ES-I3 (cell line): Measurements from ENCODE around the gene DNAJC19.
"Not testable (repeated sequence)": the region's sequence is repeated elsewhere in the genome, so short reads cannot be mapped to it uniquely, and the experiment has no call there.

ENCODE experiments used
- H3K36me3 ChIP-seq: 2 replicates; pipeline ENCODE4 v1.6.1; 2013; ENCODE audit warnings: mild to moderate bottlenecking, low read length, control low read depth, moderate library complexity; ENCODE audit not compliant: insufficient read depth
- H3K4me1 ChIP-seq: 2 replicates; pipeline ENCODE4 v1.6.1; 2013; ENCODE audit warnings: mild to moderate bottlenecking, control low read depth, low read length; ENCODE audit not compliant: insufficient read depth
- H3K9ac ChIP-seq: 2 replicates; pipeline ENCODE4 v1.6.1; 2013; ENCODE audit warnings: low read depth, mild to moderate bottlenecking, low read length, moderate library complexity
- H3K9me3 ChIP-seq: 2 replicates; pipeline ENCODE4 v1.6.1; 2013; ENCODE audit warnings: mild to moderate bottlenecking, low read length, moderate library complexity; ENCODE audit not compliant: control insufficient read depth, insufficient read depth

The DNAJC19 gene

DNA sequence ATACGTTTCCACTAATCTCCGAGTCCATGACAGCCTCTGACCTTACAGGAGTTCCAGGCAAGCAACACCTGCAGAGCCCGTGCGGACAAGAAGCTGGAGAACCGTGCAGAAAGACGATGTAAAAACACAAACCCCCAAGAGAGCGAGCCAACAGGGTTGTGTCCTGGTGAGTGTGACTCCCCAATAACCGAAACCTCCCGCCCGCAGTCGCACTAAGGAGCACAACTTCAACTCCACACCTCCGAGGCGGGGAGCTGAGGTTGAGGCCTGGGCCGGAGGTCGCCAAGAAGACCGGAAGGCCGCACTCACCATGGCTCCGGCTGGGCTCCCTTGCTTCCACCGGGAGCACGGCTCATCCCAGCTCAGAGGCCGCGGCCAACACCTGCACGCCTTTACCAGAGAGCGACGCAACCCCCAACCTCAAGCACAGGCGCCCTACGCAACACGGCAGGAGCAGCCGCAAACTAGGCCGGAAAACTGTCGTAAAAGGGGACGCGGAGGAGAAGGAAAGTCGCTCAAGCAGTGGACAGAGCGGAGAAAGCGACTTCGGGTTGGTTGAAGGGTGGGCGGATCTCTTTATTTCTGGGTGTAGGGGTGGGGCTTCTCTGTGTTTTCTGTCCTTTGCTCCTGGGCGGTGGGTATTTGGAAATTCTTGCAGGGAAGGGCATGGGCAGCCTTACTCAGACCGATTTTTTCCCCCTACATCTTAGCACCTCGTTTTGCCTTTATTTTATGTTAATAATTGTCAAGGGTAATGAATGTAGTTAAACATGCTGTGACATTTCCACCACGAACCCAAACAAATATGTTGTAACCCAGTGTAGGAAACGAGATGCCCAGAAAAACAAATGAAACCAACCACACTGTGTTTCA is at the start of gene DNAJC19:
DNAJC19 (minus strand) TSS at position 446 of the 873 bp plus-strand sequence; CDS start at position 312, 134 bp downstream.
- peak within 1 kb of the TSS; percentile 94 for H3K9ac ChIP-seq
- H3K36me3 ChIP-seq, result peaks cover 4% of the 10 kb centered on the region; the same call in 1 of the 2 replicates
- H3K4me1 ChIP-seq, result no peaks in the 10 kb centered on the region; the same call in 1 of the 2 replicates
- H3K9me3 ChIP-seq, result no peaks in the 10 kb centered on the region

DNA sequence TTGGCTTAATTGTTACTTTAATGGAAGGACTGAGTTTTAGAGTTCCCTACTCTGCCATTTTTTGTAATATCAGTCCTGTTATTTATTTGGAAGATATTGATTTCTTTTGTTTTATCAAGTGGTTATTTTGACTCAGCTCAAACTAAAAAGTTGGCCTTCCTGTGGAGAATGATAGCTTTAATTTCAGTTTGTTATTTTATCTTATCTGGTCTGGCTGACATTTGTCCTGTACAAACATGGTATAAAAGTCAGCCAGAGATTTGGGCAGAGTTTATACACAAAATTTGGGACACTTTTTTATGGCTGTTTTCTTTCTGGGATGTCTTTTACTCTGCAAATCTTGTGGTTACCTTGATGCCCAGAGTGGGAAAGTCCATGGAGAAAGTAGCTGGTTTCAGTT is 41.4 kb upstream of the DNAJC19 start:
- H3K9me3 ChIP-seq, result no peaks in the 10 kb centered on the region
- no peaks in the 10 kb centered on the region for H3K4me1 ChIP-seq
- no peak overlapping the region for H3K9ac ChIP-seq
- H3K36me3 ChIP-seq, result no peaks in the 10 kb centered on the region

DNA sequence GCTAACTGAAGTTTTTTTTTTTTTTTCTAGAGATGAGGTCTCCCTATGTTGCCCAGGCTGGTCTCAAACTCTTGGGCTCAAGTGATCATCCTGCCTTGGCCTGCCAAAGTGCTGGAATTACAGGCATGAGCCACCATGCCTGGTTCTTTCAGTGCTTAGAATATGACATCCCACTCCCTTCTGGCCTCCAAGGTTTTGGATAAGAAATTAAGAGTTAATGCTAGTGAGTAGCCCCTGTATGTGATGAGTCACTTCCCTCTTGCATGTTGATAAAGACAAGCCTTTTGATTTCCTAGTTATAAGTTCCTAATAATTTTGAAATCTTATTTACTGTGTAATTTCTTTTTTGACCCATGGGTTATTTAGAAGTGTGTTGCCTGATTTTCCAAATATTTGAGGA is 35.7 kb upstream of the DNAJC19 start:
- Histone ChIP-seq H3K36me3 (no peaks in the 10 kb centered on the region), H3K9me3 (no peaks in the 10 kb centered on the region; the same call in 1 of the 2 replicates), H3K4me1 (no peaks in the 10 kb centered on the region), H3K9ac (no peak overlapping the region)

DNA sequence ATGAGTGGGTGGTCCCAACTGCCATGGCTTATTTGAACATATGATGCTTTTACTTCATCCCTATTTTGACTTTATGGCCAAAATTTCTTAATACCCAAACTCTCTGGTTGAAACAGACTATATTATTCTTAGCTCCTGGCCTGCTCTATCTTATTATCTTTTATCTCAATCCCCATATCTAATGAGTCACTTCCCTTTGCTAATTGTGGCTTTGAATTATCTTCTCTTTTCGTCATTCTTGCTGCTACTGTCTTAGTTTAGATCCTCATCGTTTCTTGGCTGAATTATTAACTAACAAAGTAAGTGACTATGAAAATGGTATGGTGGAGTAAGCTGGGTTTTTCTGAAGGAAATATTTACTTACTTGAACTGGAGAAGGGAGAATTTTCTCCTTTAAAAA is 28.2 kb upstream of the DNAJC19 start:
- no peaks in the 10 kb centered on the region for H3K36me3 ChIP-seq
- no peaks in the 10 kb centered on the region for H3K4me1 ChIP-seq
- H3K9me3 ChIP-seq, result no peaks in the 10 kb centered on the region
- H3K9ac ChIP-seq, result no peak overlapping the region

DNA sequence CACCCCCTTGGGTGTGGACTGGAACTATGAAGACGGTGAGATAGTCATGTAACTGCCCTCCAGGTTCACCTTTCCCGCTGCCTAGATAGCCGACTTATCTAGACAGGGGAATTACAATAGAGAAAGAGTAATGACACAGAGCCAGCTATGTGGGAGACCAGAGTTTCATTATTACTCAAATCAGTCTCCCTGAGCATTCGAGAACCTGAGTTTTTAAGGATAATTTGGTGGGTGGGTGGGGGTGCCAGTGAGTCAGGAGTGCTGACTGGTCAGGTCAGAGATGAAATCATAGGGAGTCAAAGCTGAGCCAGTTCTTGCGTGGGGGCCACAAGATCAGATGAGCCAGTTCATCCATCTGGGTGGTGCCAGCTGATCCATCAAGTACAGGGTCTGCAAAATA is 19.7 kb upstream of the DNAJC19 start:
- Histone ChIP-seq H3K9me3 (no peaks in the 10 kb centered on the region), H3K4me1 (no peaks in the 10 kb centered on the region), H3K9ac (no peak overlapping the region), H3K36me3 (no peaks in the 10 kb centered on the region)

DNA sequence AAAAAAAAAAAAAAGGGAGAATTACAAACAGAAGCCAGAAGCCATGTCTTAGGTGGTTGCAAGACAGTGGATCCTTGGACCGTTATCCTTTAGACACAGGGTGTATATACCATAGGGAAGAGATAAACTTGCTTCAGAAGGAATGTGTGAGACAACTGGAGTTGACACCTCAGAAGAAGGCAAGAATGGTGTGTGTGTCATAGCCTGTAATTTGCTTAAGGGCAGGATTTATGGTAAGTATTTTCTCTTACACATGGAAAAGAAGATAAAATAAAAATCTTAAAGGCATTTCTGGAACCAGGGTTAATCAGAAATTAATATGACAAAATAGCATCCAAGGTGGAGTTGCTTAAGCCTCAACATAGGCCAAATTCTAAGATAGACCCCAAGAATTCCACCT is 19.3 kb upstream of the DNAJC19 start:
- Histone ChIP-seq H3K9me3 (no peaks in the 10 kb centered on the region), H3K9ac (no peak overlapping the region), H3K36me3 (no peaks in the 10 kb centered on the region), H3K4me1 (no peaks in the 10 kb centered on the region)

DNA sequence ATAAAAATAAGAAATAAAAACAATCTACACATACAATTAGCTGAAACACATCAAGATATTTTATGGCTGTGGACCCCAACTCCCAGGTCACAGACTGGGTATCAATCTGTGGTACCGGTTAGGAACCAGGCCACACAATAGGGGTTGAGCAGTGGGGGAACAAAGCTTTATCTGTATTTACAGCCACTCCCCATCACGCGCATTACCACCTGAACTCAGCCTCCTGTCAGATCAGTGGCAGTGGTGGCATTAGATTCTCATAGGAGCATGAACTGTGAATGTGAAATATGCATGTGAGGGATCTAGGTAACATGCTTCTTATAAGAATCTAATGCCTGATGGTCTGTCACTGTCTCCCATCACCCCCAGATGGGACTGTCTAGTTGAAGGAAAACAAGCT is 17.7 kb upstream of the DNAJC19 start:
- Histone ChIP-seq H3K9ac (no peak overlapping the region), H3K4me1 (no peaks in the 10 kb centered on the region)

DNA sequence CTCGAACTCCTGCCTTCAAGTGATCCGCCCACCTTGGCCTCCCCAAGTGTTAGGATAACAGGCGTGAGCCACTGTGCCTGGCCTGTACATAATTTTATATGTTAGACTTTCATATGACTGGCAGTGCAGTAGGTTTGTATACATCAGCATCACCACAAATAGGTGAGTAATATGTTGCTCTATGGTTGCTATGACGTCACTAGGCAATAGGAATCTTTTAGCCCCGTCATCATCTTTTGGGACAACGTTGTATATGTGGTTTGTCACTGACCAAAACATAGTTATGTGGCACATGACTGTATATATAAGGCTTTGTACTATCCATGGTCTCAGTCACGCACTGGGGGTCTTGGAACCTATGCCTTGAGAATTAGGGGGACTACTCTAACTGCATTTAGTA is 17.0 kb upstream of the DNAJC19 start:
- Histone ChIP-seq H3K4me1 (no peaks in the 10 kb centered on the region), H3K36me3 (no peaks in the 10 kb centered on the region), H3K9ac (no peak overlapping the region), H3K9me3 (no peaks in the 10 kb centered on the region)

More for the DNA sequence above, 17.7 kb upstream of the DNAJC19 start:
- Histone ChIP-seq H3K9me3 (no peaks in the 10 kb centered on the region), H3K36me3 (no peaks in the 10 kb centered on the region)

DNA sequence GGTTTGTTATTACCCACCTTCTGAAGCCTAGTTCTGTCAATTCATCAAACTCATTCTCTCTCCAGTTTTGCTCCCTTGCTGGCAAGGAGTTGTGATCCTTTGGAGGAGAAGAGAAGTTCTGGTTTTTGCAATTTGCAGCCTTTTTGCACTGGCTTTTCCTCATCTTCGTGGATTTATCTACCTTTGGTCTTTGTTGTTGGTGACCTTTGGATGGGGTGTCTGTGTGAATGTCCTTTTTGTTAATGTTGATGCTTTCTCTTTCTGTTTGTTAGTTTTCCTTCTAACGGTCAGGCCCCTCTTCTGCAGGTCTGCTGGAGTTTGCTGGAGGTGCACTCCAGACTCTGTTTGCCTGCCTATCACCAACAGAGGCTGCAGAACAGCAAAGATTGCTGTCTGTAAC is 13.9 kb upstream of the DNAJC19 start:
- not testable (repeated sequence) for H3K4me1 ChIP-seq, H3K36me3 ChIP-seq, H3K9ac ChIP-seq, H3K9me3 ChIP-seq

DNA sequence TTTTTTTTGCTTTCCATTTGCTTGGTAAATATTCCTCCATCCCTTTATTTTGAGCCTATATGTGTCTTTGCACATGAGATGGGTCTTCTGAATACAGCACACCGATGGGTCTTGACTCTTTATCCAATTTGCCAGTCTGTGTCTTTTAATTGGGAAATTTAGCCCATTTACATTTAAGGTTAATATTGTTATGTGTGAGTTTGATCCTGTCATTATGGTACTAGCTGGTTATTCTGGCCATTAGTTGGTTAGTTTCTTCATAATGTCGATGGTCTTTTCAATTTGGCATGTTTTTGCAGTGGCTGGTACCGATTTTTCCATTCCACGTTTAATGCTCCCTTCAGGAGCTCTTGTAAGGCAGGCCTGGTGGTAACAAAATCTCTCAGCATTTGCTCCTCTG is 12.8 kb upstream of the DNAJC19 start:
- not testable (repeated sequence) for H3K9ac ChIP-seq, H3K4me1 ChIP-seq, H3K9me3 ChIP-seq, H3K36me3 ChIP-seq

DNA sequence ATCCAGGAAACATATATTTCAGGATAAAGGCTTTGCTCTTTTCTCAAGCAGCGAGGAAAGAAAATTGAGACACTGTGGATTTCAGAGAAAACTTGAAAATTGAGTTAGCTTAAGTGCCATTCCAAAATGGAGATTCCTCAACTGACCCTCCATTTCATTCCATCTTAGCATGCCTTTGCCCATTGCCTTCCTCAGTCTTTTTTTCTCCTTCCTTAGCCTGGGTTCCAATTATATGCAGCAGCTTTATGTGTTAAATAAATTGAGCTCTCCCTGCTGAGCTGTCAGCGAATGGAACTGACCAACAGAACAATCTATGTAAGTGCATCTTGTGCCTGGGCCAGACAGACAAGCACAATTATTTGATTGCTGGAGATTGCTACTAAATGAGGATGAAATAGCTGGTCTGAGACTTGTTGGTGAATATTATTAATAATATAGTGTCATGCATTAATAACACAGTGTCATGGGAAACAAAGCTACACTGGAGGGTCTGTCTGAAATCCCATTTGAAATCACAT is 6.9 kb upstream of the DNAJC19 start:
- no peaks in the 10 kb centered on the region for H3K4me1 ChIP-seq
- no peak overlapping the region for H3K9ac ChIP-seq
- no peaks in the 10 kb centered on the region for H3K36me3 ChIP-seq
- no peaks in the 10 kb centered on the region for H3K9me3 ChIP-seq

DNA sequence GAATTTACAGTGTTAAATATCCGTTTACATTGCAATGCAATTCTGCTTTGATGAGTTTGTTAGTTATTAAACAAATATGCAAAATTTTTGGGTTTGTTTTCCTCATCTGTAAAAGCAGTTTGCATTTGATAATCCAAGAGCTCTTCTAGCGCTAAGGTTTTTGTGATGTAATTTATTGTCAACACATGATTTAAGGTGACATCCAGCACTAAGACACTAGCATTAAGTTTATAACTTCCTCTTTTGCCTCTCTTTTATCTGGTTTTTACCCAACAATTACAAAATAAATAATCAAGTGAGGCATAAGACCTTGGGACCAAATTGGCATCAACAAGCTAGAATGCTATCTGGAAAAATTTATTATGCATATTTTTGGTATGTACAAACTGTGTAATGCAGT is 969 bp upstream of the DNAJC19 start:
- no peak overlapping the region for H3K9ac ChIP-seq
- H3K36me3 ChIP-seq, result peaks cover 4% of the 10 kb centered on the region; the same call in 1 of the 2 replicates
- no peaks in the 10 kb centered on the region for H3K9me3 ChIP-seq
- no peaks in the 10 kb centered on the region; the same call in 1 of the 2 replicates for H3K4me1 ChIP-seq

DNA sequence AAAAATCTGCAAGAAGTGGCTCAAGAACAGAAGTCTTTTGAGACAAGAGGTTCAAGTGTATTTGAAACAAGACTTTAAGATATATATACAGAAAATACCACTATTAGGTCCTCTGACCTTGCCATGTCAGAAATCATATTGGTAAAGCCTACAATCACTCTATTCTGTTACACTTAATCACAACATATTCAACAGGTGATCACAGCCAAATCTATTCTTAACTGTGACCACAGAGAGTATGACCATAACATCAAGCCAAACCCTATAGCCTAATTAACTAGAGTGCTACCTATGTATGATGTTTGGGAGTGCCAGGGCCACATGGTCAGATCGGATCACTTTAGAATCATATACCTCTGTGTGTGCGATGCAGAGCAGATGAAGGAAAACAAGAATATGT is 2.2 kb downstream of the DNAJC19 start:
- no peak overlapping the region for H3K9ac ChIP-seq
- no peaks in the 10 kb centered on the region for H3K9me3 ChIP-seq
- H3K36me3 ChIP-seq, result peaks cover 4% of the 10 kb centered on the region; the same call in 1 of the 2 replicates
- no peaks in the 10 kb centered on the region; the same call in 1 of the 2 replicates for H3K4me1 ChIP-seq

DNA sequence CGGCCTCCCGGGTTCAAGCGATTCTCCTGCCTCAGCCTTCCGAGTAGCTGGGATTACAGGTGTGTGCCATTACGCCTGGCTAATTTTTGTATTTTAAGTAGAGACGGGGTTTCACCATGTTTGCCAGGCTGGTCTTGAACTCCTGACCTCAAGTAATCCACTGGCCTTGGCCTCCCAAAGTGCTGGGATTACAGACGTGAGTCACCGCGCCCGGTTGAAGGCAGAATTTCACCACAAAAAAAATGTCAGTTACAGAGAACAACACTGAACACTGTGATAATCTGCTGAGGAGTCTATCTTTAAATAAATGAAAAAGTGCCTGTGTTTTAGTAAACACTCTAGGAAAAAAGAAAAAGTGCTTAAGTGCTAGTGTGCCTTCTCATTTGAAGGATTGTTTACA is 3.2 kb downstream of the DNAJC19 start:
- H3K9ac ChIP-seq, H3K9me3 ChIP-seq, H3K4me1 ChIP-seq, H3K36me3 ChIP-seq: not testable (repeated sequence)

DNA sequence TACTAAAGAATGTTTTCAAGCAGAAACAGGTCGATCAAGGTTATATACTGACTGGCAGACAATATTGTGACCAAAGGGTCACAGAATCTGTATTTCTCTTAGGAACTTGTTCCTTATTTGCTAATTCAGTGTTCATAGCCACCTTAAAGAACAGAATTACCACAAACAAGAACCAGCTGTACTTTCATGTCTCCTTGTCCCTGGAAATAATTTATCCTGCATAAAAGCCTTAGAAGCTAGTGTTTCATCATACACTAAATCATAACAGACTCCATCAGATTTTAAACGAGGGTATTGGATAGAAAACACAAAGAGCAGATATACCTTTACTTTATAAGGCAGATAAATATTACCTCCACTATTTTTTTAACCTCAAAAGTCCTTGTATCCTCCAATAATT is 6.4 kb downstream of the DNAJC19 start:
- Histone ChIP-seq H3K4me1 (no peaks in the 10 kb centered on the region), H3K9ac (no peak overlapping the region), H3K9me3 (no peaks in the 10 kb centered on the region), H3K36me3 (peaks cover 13% of the 10 kb centered on the region; the same call in 1 of the 2 replicates)
